Activated T-cell treated with anti-CD3 and anti-CD28 coated beads, Interleukin-2, amount 50 U/mL, for 24 hours (primary cell): ENCODE measurements around the gene OR11H12.
"Not testable (repeated sequence)": the region's sequence is repeated elsewhere in the genome, so short reads cannot be mapped to it uniquely, and the experiment has no call there.

ENCODE experiments used
- DNase-seq: peaks from one replicate; pipeline ENCODE4 v3.0.0-alpha.2; 2020
- H3K27ac Mint-ChIP-seq: 2 replicates; pipeline ENCODE4 v1.8.0; 2020; ENCODE audit warnings: mild to moderate bottlenecking, mixed read lengths
- H3K27me3 Mint-ChIP-seq: 2 replicates; pipeline ENCODE4 v1.8.0; 2020; ENCODE audit warnings: mixed read lengths
- H3K36me3 Mint-ChIP-seq: 2 replicates; pipeline ENCODE4 v1.8.0; 2020; ENCODE audit warnings: low read depth, mixed read lengths
- H3K4me1 Mint-ChIP-seq: 2 replicates; pipeline ENCODE4 v1.8.0; 2020; ENCODE audit warnings: low read depth, mixed read lengths
- H3K4me3 Mint-ChIP-seq: 2 replicates; pipeline ENCODE4 v1.8.0; 2020; ENCODE audit warnings: mild to moderate bottlenecking, moderate library complexity, mixed read lengths
- H3K9me3 Mint-ChIP-seq: 2 replicates; pipeline ENCODE4 v1.8.0; 2020; ENCODE audit warnings: mixed read lengths

OR11H12 gene, protein sequence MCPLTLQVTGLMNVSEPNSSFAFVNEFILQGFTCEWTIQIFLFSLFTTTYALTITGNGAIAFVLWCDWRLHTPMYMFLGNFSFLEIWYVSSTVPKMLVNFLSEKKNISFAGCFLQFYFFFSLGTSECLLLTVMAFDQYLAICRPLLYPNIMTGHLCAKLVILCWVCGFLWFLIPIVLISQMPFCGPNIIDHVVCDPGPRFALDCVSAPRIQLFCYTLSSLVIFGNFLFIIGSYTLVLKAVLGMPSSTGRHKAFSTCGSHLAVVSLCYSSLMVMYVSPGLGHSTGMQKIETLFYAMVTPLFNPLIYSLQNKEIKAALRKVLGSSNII

DNA sequence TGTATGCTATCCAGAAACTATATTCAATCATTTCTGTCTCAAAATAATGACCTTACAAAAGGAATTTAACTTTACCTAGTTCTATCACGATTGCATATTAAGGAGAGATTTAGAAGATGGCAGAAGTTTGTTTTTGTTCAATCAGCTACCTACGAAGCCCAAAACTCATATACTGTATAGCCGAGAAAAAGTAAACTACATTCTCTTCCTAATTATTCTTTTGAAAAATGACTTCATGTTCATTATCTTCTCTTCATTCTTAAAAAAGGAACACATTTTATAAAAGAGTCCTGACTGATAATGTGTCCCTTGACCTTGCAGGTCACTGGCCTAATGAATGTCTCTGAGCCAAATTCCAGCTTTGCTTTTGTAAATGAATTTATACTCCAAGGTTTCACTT, at the start of gene OR11H12:
TSS of gene OR11H12 (plus strand) at position 301 of the 400 bp plus-strand sequence. CDS start at position 301, 0 bp downstream.
- H3K4me1 Mint-ChIP-seq, H3K36me3 Mint-ChIP-seq, DNase-seq, H3K9me3 Mint-ChIP-seq, H3K27me3 Mint-ChIP-seq, H3K27ac Mint-ChIP-seq, H3K4me3 Mint-ChIP-seq: not testable (repeated sequence)

GRCh38 chr14:18582908-18583307, 18.0 kb upstream of the OR11H12 start:
- H3K4me1 Mint-ChIP-seq, H3K36me3 Mint-ChIP-seq, DNase-seq, H3K9me3 Mint-ChIP-seq, H3K27ac Mint-ChIP-seq, H3K4me3 Mint-ChIP-seq, H3K27me3 Mint-ChIP-seq: not testable (repeated sequence)

DNA sequence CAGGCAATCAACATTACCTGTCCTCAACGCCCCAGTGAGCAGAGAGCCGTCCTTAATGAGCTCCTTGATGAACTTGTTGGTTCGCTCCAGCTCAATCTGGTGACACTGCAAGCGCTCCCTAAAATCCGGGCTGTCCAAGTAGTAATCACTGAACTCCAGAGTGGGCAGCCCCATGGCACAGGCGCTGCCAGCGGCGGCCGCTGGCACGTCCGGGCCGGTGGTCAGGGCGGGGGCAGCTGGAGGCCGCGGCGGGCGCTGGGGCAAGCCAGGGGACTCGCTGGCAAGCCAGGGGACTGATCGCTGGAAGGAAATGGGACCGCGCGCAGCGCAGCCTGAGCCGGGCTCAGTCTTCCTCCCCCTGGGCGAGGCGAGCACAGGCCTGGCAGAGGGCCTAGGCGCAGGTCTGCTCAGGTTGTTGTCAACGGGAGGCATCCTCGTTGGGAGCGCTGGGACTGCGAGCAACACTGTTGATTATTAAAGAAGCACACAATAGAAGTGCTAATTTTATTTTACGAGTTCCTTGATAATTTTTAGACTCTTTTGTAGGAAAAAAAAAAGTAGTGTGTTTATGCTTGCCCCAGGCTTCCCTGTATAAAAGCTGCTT, 25.8 kb downstream of the OR11H12 start:
- not testable (repeated sequence) for H3K36me3 Mint-ChIP-seq, H3K4me3 Mint-ChIP-seq, H3K4me1 Mint-ChIP-seq, H3K27ac Mint-ChIP-seq, H3K27me3 Mint-ChIP-seq, H3K9me3 Mint-ChIP-seq, DNase-seq

DNA sequence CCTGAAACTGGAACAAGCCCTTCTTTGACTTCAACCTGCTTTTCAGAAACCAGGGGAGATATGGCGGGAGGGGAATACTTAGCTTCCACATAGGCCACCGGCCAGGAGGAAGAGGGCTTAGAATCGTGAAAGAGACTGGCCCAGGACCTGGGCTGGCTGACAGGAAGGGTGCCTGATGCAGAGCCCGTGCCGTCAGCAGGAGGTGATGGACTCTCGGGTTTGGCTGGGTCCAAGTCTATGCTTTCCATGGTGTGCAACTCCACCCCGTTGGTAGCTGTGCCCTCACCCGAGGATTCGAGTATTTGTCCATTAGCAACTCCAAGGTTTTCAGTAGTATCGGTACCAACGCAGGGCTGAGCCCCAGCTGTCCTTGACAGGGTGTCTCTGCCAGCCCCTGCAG, 35.1 kb downstream of the OR11H12 start:
- not testable (repeated sequence) for H3K4me3 Mint-ChIP-seq, H3K27ac Mint-ChIP-seq, H3K9me3 Mint-ChIP-seq, H3K27me3 Mint-ChIP-seq, H3K36me3 Mint-ChIP-seq, H3K4me1 Mint-ChIP-seq, DNase-seq

GRCh38 chr14:18638032-18638431, 37.1 kb downstream of the OR11H12 start:
- DNase-seq, H3K9me3 Mint-ChIP-seq: not testable (repeated sequence)

GRCh38 chr14:18638785-18639184, 37.9 kb downstream of the OR11H12 start:
- H3K36me3 Mint-ChIP-seq = not testable (repeated sequence)

More at GRCh38 chr14:18638032-18638431, 37.1 kb downstream of the OR11H12 start:
- not testable (repeated sequence) for H3K27me3 Mint-ChIP-seq, H3K4me3 Mint-ChIP-seq, H3K4me1 Mint-ChIP-seq, H3K27ac Mint-ChIP-seq, H3K36me3 Mint-ChIP-seq

DNA sequence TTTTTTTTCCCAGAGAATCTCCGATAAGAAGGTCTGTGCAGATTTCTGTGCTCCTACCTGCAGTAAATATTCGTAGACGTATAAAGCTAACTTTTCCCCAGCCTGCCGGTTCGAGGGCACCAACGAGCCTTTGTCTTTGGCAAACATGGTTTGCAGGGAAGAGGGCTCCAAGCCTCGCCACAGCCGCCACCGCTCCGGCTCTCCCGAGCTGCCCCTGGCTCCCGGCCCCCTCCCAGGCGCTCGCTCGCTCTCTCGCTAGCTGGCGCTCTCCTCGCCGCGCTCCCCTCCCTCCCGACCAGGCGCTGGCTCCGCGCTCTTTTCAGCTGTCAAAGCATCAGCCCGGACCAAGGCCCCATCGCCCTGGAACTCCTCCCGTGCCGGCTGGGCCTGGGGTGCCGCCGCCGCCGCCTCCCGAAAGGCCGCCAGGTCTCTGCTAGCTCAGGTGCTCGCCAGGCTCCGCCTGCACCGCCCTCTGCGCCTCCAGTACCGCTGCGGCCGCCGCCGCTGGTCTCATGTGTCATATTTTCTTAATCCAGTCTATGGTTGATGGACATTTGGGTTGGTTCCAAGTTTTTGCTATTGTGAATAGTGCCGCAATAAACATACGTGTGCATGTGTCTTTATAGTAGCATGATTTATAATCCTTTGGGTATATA, 45.3 kb downstream of the OR11H12 start:
- H3K9me3 Mint-ChIP-seq, H3K27me3 Mint-ChIP-seq, DNase-seq, H3K36me3 Mint-ChIP-seq, H3K4me3 Mint-ChIP-seq, H3K27ac Mint-ChIP-seq, H3K4me1 Mint-ChIP-seq: not testable (repeated sequence)

More at GRCh38 chr14:18638785-18639184, 37.9 kb downstream of the OR11H12 start:
- not testable (repeated sequence) for H3K4me1 Mint-ChIP-seq, H3K9me3 Mint-ChIP-seq, H3K27me3 Mint-ChIP-seq, DNase-seq, H3K4me3 Mint-ChIP-seq, H3K27ac Mint-ChIP-seq
